ENCODE measurements around the gene SPTBN1.
"Not testable (repeated sequence)": the region's sequence is repeated elsewhere in the genome, so short reads cannot be mapped to it uniquely, and the experiment has no call there.

The SPTBN1 gene

DNA sequence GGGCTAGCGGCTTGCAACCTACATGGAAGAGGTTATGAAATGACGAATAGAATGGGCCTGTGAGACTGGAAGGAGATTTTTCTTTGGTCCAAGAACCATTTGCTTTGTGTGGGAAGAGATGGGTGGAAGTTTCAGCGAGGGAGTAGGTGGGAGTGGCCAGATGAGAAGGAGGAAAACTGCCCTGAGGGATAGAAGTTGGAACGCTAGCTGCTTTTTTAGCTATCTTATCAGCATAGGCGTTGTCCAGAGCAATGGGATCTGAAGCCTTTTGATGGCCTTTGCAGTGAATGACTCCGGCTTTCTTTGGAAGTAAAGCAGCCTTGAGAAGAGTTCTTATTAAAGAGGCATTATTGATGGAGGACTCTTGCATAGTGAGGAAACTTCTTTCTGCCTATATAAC is 52.4 kb downstream of the SPTBN1 start:
- H3K4me3 ChIP-seq (ENCODE audit: low read length, poor library complexity, severe bottlenecking): no peak overlapping the region
- peaks cover 4% of the 10 kb centered on the region for H3K4me1 ChIP-seq (ENCODE audit: insufficient read depth, low read length, poor library complexity, severe bottlenecking)
- no peak overlapping the region for H3K9ac ChIP-seq (ENCODE audit: low read depth, low read length, poor library complexity, severe bottlenecking)
- no peaks in the 10 kb centered on the region for H3K36me3 ChIP-seq (ENCODE audit: insufficient read depth, low read length)
- no peak overlapping the region for H2AFZ ChIP-seq (ENCODE audit: low read length)
- TF ChIP-seq, protein P1, sequence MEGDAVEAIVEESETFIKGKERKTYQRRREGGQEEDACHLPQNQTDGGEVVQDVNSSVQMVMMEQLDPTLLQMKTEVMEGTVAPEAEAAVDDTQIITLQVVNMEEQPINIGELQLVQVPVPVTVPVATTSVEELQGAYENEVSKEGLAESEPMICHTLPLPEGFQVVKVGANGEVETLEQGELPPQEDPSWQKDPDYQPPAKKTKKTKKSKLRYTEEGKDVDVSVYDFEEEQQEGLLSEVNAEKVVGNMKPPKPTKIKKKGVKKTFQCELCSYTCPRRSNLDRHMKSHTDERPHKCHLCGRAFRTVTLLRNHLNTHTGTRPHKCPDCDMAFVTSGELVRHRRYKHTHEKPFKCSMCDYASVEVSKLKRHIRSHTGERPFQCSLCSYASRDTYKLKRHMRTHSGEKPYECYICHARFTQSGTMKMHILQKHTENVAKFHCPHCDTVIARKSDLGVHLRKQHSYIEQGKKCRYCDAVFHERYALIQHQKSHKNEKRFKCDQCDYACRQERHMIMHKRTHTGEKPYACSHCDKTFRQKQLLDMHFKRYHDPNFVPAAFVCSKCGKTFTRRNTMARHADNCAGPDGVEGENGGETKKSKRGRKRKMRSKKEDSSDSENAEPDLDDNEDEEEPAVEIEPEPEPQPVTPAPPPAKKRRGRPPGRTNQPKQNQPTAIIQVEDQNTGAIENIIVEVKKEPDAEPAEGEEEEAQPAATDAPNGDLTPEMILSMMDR (conservative IDR thresholded peaks at IDR 0.05; ENCODE audit: low read length): no peak
- no peak for TF ChIP-seq EZH2phosphoT487 (IDR thresholded peaks at IDR 0.05; ENCODE audit: borderline replicate concordance)
- H3K79me2 ChIP-seq (ENCODE audit: insufficient read depth, low read length): no peaks in the 10 kb centered on the region
- no peaks in the 10 kb centered on the region for H3F3A ChIP-seq (ENCODE audit: low read depth)
- no peaks in the 10 kb centered on the region for H4K20me1 ChIP-seq (ENCODE audit: insufficient read depth, low read length, poor library complexity, severe bottlenecking)
- H3K9me3 ChIP-seq (ENCODE audit: insufficient read depth, low read depth, low read length): no peaks in the 10 kb centered on the region
- H3K9me2 ChIP-seq (replicated peaks; ENCODE audit: low read depth, low read length): no peaks in the 10 kb centered on the region
- no peaks in the 10 kb centered on the region for H3K27me3 ChIP-seq (ENCODE audit: insufficient read depth, low read length, poor library complexity, severe bottlenecking)
- H3K4me2 ChIP-seq (ENCODE audit: low read depth, low read length, poor library complexity, severe bottlenecking): no peak overlapping the region

DNA sequence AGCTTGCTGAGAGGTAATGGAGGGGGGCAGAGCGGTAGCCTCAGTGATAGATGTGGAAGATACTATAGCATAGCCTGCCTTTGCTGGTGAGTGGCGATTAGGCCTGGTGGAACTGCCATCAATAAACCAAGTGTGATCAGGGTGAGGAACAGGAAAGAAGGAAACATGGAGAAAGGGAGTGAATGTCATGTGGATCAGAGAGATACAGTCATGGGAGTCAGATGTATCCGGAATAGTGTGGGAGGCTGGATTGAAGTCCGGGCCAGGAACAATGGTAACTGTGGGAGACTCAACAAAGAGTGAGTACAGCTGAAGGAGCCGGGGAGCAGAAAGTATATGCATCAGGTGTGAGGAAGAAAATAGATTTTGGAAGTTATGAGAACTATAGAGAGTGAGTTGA is 52.9 kb downstream of the SPTBN1 start:
- not testable (repeated sequence) for H3K27me3 ChIP-seq (ENCODE audit: insufficient read depth, low read length, poor library complexity, severe bottlenecking)

DNA sequence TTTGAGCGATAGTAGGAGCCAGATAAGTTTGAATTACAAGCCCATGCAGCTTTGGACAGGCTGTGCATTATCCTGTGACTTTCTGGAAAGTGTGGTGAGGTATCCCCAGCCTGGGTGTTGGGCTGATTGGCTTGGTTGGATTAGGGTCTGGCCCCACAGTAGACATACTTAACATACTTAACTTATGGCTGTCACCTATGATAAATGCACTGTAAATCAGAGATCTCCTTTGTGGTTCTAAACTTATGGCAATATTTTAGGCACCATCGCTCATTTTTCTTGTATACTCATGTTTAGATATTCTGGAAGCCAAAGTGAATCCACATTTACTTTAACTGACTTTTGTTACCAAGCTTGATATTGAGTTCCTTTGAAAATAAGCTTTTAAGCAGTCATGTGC is 54.8 kb downstream of the SPTBN1 start:
- Histone ChIP-seq H4K20me1 (ENCODE audit: insufficient read depth, low read length, poor library complexity, severe bottlenecking) (no peaks in the 10 kb centered on the region), H3K79me2 (ENCODE audit: insufficient read depth, low read length) (no peaks in the 10 kb centered on the region), H3K4me3 (ENCODE audit: low read length, poor library complexity, severe bottlenecking) (no peak overlapping the region), H3K9ac (ENCODE audit: low read depth, low read length, poor library complexity, severe bottlenecking) (no peak overlapping the region), H3K9me2 (replicated peaks; ENCODE audit: low read depth, low read length) (no peaks in the 10 kb centered on the region), H3K36me3 (ENCODE audit: insufficient read depth, low read length) (no peaks in the 10 kb centered on the region), H3K27me3 (ENCODE audit: insufficient read depth, low read length, poor library complexity, severe bottlenecking) (no peaks in the 10 kb centered on the region), H3K4me1 (ENCODE audit: insufficient read depth, low read length, poor library complexity, severe bottlenecking) (peaks cover 4% of the 10 kb centered on the region), H2AFZ (ENCODE audit: low read length) (no peak overlapping the region), H3K4me2 (ENCODE audit: low read depth, low read length, poor library complexity, severe bottlenecking) (no peak overlapping the region), H3K9me3 (ENCODE audit: insufficient read depth, low read depth, low read length) (no peaks in the 10 kb centered on the region), H3F3A (ENCODE audit: low read depth) (no peaks in the 10 kb centered on the region)
- TF ChIP-seq EZH2phosphoT487 (IDR thresholded peaks at IDR 0.05; ENCODE audit: borderline replicate concordance): no peak
- TF ChIP-seq, protein P1 (conservative IDR thresholded peaks at IDR 0.05; ENCODE audit: low read length): no peak

More for the DNA sequence above, 52.9 kb downstream of the SPTBN1 start:
- H3F3A ChIP-seq (ENCODE audit: low read depth); H2AFZ ChIP-seq (ENCODE audit: low read length); H3K79me2 ChIP-seq (ENCODE audit: insufficient read depth, low read length); H3K4me2 ChIP-seq (ENCODE audit: low read depth, low read length, poor library complexity, severe bottlenecking); H3K9ac ChIP-seq (ENCODE audit: low read depth, low read length, poor library complexity, severe bottlenecking); H3K4me3 ChIP-seq (ENCODE audit: low read length, poor library complexity, severe bottlenecking); H3K4me1 ChIP-seq (ENCODE audit: insufficient read depth, low read length, poor library complexity, severe bottlenecking); H4K20me1 ChIP-seq (ENCODE audit: insufficient read depth, low read length, poor library complexity, severe bottlenecking); H3K9me3 ChIP-seq (ENCODE audit: insufficient read depth, low read depth, low read length); H3K9me2 ChIP-seq (replicated peaks; ENCODE audit: low read depth, low read length); H3K36me3 ChIP-seq (ENCODE audit: insufficient read depth, low read length): not testable (repeated sequence)

DNA sequence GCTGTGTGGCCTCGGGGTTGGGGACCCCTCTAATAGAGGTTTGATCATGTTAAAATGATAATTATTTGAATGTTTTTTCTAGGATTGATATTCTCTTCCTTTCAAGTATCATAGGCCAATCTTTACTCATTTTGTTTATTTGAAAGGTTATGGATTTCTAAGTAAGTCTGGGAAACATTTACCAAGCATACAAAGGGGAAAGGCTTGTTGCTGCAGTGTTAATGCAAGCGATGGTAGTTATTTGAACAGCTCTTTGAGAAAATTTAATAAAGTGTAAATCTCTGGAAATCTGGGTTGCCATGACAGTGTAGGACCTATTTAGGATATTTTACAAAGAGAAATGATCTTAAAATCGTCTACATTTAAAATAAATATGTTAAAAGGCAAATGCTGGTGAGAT is 56.1 kb downstream of the SPTBN1 start:
- H3K36me3 ChIP-seq (ENCODE audit: insufficient read depth, low read length): no peaks in the 10 kb centered on the region
- H2AFZ ChIP-seq (ENCODE audit: low read length): no peak overlapping the region

More for the DNA sequence above, 56.1 kb downstream of the SPTBN1 start:
- peaks cover 4% of the 10 kb centered on the region for H3K4me1 ChIP-seq (ENCODE audit: insufficient read depth, low read length, poor library complexity, severe bottlenecking)
- H3K4me3 ChIP-seq (ENCODE audit: low read length, poor library complexity, severe bottlenecking): no peak overlapping the region
- no peaks in the 10 kb centered on the region for H3K27me3 ChIP-seq (ENCODE audit: insufficient read depth, low read length, poor library complexity, severe bottlenecking)
- H3F3A ChIP-seq (ENCODE audit: low read depth): no peaks in the 10 kb centered on the region
- H3K9me2 ChIP-seq (replicated peaks; ENCODE audit: low read depth, low read length): no peaks in the 10 kb centered on the region
- no peaks in the 10 kb centered on the region for H4K20me1 ChIP-seq (ENCODE audit: insufficient read depth, low read length, poor library complexity, severe bottlenecking)
- H3K9me3 ChIP-seq (ENCODE audit: insufficient read depth, low read depth, low read length): no peaks in the 10 kb centered on the region
- H3K4me2 ChIP-seq (ENCODE audit: low read depth, low read length, poor library complexity, severe bottlenecking): no peak overlapping the region
- TF ChIP-seq, protein P1 (conservative IDR thresholded peaks at IDR 0.05; ENCODE audit: low read length): no peak
- TF ChIP-seq EZH2phosphoT487 (IDR thresholded peaks at IDR 0.05; ENCODE audit: borderline replicate concordance): no peak
- no peak overlapping the region for H3K9ac ChIP-seq (ENCODE audit: low read depth, low read length, poor library complexity, severe bottlenecking)
- no peaks in the 10 kb centered on the region for H3K79me2 ChIP-seq (ENCODE audit: insufficient read depth, low read length)
